ENCODE results near the gene FOXJ1. TPM values are rescaled to one million over a fixed set of nuclear protein-coding genes. Genes with fewer than 3 reads are reported as not detected.

Gene FOXJ1
- total RNA-seq, 4 donors from 2014 or later = 1.2 to 2.4 (median 1.8) TPM

DNA sequence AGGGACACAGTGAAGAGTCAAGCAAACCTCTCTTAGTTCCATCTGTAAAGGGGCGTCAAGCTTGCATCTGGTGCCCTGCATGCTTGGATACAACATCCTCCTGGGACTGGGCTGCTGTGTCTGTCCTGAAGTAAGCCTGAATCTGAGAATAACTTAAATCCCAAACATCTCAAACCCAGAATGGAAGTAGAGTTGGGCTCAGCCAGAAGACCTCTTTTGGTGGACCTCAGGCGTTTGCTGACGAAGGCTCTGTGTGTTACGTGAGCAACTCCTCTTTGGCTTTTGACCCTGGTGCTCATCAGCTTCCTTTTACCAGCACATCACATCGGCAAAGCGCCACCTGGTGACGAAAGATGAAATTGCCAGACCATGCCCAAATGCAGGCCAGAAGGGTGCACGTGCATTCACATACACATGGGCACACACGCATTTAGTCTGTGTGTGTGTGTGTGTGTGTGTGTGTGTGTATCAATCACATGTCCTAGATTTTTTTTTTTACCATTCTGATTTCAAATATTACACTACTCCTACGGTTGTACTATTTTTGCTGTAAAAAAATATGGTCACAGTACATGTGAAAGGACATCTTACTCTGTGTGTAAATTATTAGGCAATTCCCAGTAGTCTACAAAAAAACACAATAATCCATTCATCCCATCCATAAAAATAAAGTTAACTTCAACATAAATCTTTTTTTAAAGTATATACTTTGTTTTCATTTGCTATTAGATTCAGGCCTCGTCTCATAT, 41.1 kb upstream of the FOXJ1 start:
- 10 to 13% methylated on average over 11 of the region's 11 CpGs for WGBS, 2 donors
- TF ChIP-seq, protein P1, sequence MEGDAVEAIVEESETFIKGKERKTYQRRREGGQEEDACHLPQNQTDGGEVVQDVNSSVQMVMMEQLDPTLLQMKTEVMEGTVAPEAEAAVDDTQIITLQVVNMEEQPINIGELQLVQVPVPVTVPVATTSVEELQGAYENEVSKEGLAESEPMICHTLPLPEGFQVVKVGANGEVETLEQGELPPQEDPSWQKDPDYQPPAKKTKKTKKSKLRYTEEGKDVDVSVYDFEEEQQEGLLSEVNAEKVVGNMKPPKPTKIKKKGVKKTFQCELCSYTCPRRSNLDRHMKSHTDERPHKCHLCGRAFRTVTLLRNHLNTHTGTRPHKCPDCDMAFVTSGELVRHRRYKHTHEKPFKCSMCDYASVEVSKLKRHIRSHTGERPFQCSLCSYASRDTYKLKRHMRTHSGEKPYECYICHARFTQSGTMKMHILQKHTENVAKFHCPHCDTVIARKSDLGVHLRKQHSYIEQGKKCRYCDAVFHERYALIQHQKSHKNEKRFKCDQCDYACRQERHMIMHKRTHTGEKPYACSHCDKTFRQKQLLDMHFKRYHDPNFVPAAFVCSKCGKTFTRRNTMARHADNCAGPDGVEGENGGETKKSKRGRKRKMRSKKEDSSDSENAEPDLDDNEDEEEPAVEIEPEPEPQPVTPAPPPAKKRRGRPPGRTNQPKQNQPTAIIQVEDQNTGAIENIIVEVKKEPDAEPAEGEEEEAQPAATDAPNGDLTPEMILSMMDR (IDR thresholded peaks at IDR 0.05) = peak in 1 of 3 donors; percentile 89
- TF ChIP-seq POLR2A (IDR thresholded peaks at IDR 0.05) = no peak
- peak; percentile 89 to 98 for DNase-seq (ENCODE audit: low spot score in 2 of 2)
- no peak overlapping the region for H3K4me3 ChIP-seq (ENCODE audit: low read depth, poor library complexity, severe bottlenecking)
- intact Hi-C loops (cut with DNase I; ENCODE audit: low total_unique reads) = no loop called here

DNA sequence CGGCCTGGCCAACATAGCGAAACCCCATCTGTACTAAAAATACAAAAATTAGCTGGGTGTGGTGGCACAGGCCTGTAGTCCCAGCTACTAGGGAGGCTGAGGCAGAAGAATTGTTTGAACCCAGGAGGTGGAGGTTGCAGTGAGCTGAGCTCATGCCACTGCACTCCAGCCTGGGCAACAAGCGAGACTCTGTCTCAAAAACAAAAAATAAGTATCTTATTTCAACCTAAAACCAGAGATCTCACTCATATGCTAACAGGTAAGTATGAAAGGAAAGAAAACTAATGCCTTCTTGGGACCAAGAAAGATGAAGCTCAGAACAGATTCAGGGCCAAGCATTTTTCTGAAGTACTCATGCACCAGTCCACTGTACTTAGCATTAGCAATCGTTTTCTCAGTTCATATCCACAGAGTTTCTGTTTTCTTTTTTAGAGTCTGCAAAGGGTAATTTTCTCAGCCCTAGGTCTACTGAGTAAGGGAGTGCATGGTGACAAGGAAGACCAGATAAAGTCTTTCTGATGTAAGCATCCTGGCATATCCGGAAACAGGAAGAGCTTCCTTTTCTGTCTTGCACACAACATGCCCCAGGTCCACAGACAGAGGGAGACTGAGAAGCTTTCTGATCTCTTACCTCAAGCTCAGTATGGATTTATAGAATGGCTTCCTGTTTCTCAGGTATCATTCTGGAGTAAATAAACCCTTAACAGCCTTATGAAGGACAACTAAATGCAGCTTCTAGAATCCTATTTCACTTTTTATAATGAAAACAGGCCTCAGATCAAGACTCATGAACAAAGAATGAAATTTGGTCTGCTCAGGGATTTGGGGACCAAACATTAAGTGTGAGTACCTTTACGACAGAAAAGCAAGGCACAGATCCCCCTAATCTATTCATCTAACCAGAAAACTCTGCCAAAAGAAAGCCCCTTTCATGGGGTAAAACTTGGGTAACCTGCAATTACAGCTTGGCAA, 38.7 kb upstream of the FOXJ1 start:
- no peak for DNase-seq (ENCODE audit: low spot score in 2 of 2)
- 84% methylated on average over 6 of the region's 6 CpGs for WGBS, 2 donors
- intact Hi-C loops (cut with DNase I; ENCODE audit: low total_unique reads) = no loop called here
- no peak overlapping the region for H3K4me3 ChIP-seq (ENCODE audit: low read depth, poor library complexity, severe bottlenecking)
- TF ChIP-seq POLR2A (IDR thresholded peaks at IDR 0.05) = no peak
- TF ChIP-seq, protein P1 (IDR thresholded peaks at IDR 0.05) = no peak

DNA sequence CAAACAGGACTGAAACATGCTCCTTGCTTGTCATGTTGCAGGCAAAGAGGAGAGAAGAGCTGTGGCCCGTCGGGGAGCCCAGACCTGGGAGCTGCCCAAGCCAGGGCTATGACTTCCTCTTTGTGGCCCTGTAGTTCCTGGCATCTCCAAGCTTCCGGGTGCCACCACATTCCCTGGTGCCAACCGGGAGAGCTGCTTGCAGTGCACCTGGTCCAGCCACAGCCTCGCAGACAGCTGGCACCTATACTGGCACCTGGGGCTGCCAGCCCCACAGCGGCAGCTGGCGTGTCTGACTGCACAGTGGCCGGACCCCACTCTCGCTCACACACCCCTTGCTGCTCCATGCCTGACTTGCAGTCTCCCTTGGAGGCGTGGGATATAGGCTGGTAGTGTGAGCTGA, 37.1 kb upstream of the FOXJ1 start:
- intact Hi-C loops (cut with DNase I; ENCODE audit: low total_unique reads) = no loop called here

GRCh38 chr17:76176701-76177574, 35.9 kb upstream of the FOXJ1 start:
- intact Hi-C loops (cut with DNase I; ENCODE audit: low total_unique reads) = no loop called here

More for the DNA sequence above, 37.1 kb upstream of the FOXJ1 start:
- WGBS, 2 donors = 85 to 86% methylated on average over 10 of the region's 10 CpGs
- no peak for TF ChIP-seq POLR2A (IDR thresholded peaks at IDR 0.05)
- TF ChIP-seq, protein P1 (IDR thresholded peaks at IDR 0.05) = no peak
- no peak for DNase-seq (ENCODE audit: low spot score in 2 of 2)
- H3K4me3 ChIP-seq (ENCODE audit: low read depth, poor library complexity, severe bottlenecking) = no peak overlapping the region

DNA sequence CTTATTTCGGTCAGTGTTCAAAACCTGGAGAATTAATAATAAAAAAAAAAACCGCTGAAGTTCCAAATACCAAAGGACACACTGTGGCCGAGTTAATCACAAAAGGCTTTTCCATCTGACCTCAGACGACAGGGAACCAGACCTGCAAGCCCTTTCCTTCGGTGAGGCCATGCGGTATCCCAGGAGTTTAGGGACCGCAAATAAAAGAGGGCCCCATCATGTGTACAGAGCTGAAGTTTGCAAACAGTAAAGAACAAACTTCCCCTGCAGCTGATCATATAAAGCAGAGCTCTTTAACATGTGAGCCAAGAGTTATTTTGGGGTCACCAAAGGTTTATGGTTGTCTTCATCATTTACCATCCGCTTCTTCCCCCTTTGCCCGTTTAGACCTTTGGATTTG, 33.0 kb upstream of the FOXJ1 start:
- TF ChIP-seq POLR2A (IDR thresholded peaks at IDR 0.05) = no peak
- TF ChIP-seq, protein P1 (IDR thresholded peaks at IDR 0.05) = no peak
- WGBS, 2 donors = 80 to 84% methylated on average over 9 of the region's 9 CpGs
- H3K4me3 ChIP-seq (ENCODE audit: low read depth, poor library complexity, severe bottlenecking) = no peak overlapping the region
- DNase-seq (ENCODE audit: low spot score in 2 of 2) = no peak
- intact Hi-C loops (cut with DNase I; ENCODE audit: low total_unique reads) = no loop called here

More at GRCh38 chr17:76176701-76177574, 35.9 kb upstream of the FOXJ1 start:
- H3K4me3 ChIP-seq (ENCODE audit: low read depth, poor library complexity, severe bottlenecking) = no peak overlapping the region
- no peak for DNase-seq (ENCODE audit: low spot score in 2 of 2)
- TF ChIP-seq, protein P1 (IDR thresholded peaks at IDR 0.05) = no peak
- no peak for TF ChIP-seq POLR2A (IDR thresholded peaks at IDR 0.05)
- 76 to 95% methylated on average over 7 to 12 of the region's 34 CpGs for WGBS, 2 donors

All from lower leg skin (tissue), 4 donors.